Colonic mucosa (tissue), 4 donors: ENCODE measurements around the gene ITGB1BP1. TPM values are rescaled to one million over a fixed set of nuclear protein-coding genes. Genes with fewer than 3 reads are reported as not detected.

Experiments used
- DNase-seq: peaks from one replicate; pipeline ENCODE4 v3.0.0-alpha.2; 2020
- H3K27ac ChIP-seq: fragments of 200-600 bp; one replicate; pipeline ENCODE4 v1.8.0; 2021
- H3K27me3 ChIP-seq: fragments of 200-600 bp; one replicate; pipeline ENCODE4 v1.8.0; 2021
- H3K36me3 ChIP-seq: fragments of 200-600 bp; one replicate; pipeline ENCODE4 v1.8.0; 2021
- H3K4me1 ChIP-seq: fragments of 200-600 bp; one replicate; pipeline ENCODE4 v1.8.0; 2021; ENCODE audit warnings: mild to moderate bottlenecking
- H3K4me3 ChIP-seq: fragments of 200-600 bp; one replicate; pipeline ENCODE4 v1.8.0; 2021
- H3K9ac ChIP-seq, 2 donors: one replicate each; pipeline ENCODE4 v1.7.0; 2013; ENCODE audit warnings: control low read depth in 2 of 2, low read depth in 2 of 2, low read length in 2 of 2
- H3K9me3 ChIP-seq: fragments of 200-600 bp; one replicate; pipeline ENCODE4 v1.8.0; 2021
- CTCF ChIP-seq: fragments of 200-600 bp; IDR thresholded peaks from one replicate; pipeline ENCODE4 v1.8.0; 2022; ENCODE audit warnings: antibody characterized with exemption, mild to moderate bottlenecking
- intact Hi-C: fragments of 100-400 bp; cut with DNase I; formaldehyde crosslinking; loops from one replicate; pipeline ENCODE4 v1.14.1; 2022
- total RNA-seq, 2 donors: library from RNA; stranded (reverse); fragmentation: NEBNext Ultra II Directional in 1 of 2; extraction: Animal tissue kit (Norgen Biotek cat#: 25700) in 1 of 2; gene quantifications; one replicate each; pipeline ENCODE4 v1.2.1, GENCODE V29; 2021
- donor health status: healthy.
- donor health status: DM: no; HTN: no; CAD: no.
- donor health status: DM: no; HTN: no; CAD: no.

ITGB1BP1 gene
- total RNA-seq, 2 donors from 2014 or later = 57.5 to 58.5 TPM

GRCh38 chr2:9440058-9440727 lies 16.9 kb upstream of the ITGB1BP1 start:
- DNase-seq = no peak
- Histone ChIP-seq H3K4me3 (no peak overlapping the region), H3K4me1 (no peaks in the 10 kb centered on the region), H3K27ac (no peak overlapping the region), H3K27me3 (no peaks in the 10 kb centered on the region), H3K36me3 (peaks cover 13% of the 10 kb centered on the region), H3K9me3 (no peaks in the 10 kb centered on the region), H3K9ac (no peak overlapping the region)
- intact Hi-C loops = no loop called here
- no peak for TF ChIP-seq CTCF

- Histone ChIP-seq H3K4me3 (no peak overlapping the region), H3K27me3 (no peaks in the 10 kb centered on the region), H3K9me3 (no peaks in the 10 kb centered on the region), H3K9ac (no peak overlapping the region), H3K36me3 (peaks cover 13% of the 10 kb centered on the region), H3K27ac (no peak overlapping the region), H3K4me1 (no peaks in the 10 kb centered on the region)
- no peak for DNase-seq
- intact Hi-C loops = no loop called here
- no peak for TF ChIP-seq CTCF
Observed at GRCh38 chr2:9439536-9439935, 16.2 kb upstream of the ITGB1BP1 start.

GRCh38 chr2:9434489-9434888 lies 11.2 kb upstream of the ITGB1BP1 start:
- no peak for DNase-seq
- Histone ChIP-seq H3K36me3 (peaks cover 17% of the 10 kb centered on the region), H3K27me3 (no peaks in the 10 kb centered on the region), H3K4me3 (no peak overlapping the region), H3K4me1 (no peaks in the 10 kb centered on the region), H3K9me3 (no peaks in the 10 kb centered on the region), H3K9ac (no peak overlapping the region), H3K27ac (no peak overlapping the region)
- intact Hi-C loops = no loop called here
- no peak for TF ChIP-seq CTCF

GRCh38 chr2:9430316-9431293 lies 7.3 kb upstream of the ITGB1BP1 start:
- Histone ChIP-seq H3K36me3 (peaks cover 13% of the 10 kb centered on the region), H3K4me3 (no peak overlapping the region)
- intact Hi-C loops = no loop called here

More at GRCh38 chr2:9430316-9431293, 7.3 kb upstream of the ITGB1BP1 start:
- Histone ChIP-seq H3K27ac (no peak overlapping the region), H3K9ac (no peak overlapping the region), H3K27me3 (no peaks in the 10 kb centered on the region), H3K4me1 (no peaks in the 10 kb centered on the region), H3K9me3 (no peaks in the 10 kb centered on the region)
- no peak for DNase-seq
- no peak for TF ChIP-seq CTCF
